Activated CD8-positive, alpha-beta memory T cell treated with anti-CD3 and anti-CD28 coated beads, Interleukin-2, amount 50 U/mL, for 1 hour (primary cell): ENCODE data around the gene PLK5.

ENCODE experiments used
- DNase-seq: peaks from one replicate; pipeline ENCODE4 v3.0.0-alpha.2; 2020; ENCODE audit errors: extremely low read depth

The PLK5 gene

GRCh38 chr19:1555487-1556389, 31.9 kb downstream of the PLK5 start:
- no peak for DNase-seq

GRCh38 chr19:1556390-1557070, 32.7 kb downstream of the PLK5 start:
- no peak for DNase-seq

GRCh38 chr19:1558552-1558951, 34.7 kb downstream of the PLK5 start:
- DNase-seq: no peak

GRCh38 chr19:1560286-1560882, 36.5 kb downstream of the PLK5 start:
- DNase-seq: no peak

- DNase-seq: no peak
Observed at GRCh38 chr19:1561236-1561842, 37.5 kb downstream of the PLK5 start.

- DNase-seq: no peak
Observed at GRCh38 chr19:1563251-1563650, 39.4 kb downstream of the PLK5 start.

- DNase-seq: no peak
Observed at GRCh38 chr19:1566392-1567115, 42.7 kb downstream of the PLK5 start.

- no peak for DNase-seq
Observed at GRCh38 chr19:1567116-1567847, 43.4 kb downstream of the PLK5 start.

GRCh38 chr19:1567848-1568227, 44.0 kb downstream of the PLK5 start:
- DNase-seq: no peak

GRCh38 chr19:1568320-1569019, 44.6 kb downstream of the PLK5 start, which contains the start of gene MEX3D:
MEX3D (minus strand) TSS chr19:1568325; CDS start chr19:1568058, 267 bp downstream.
- no peak for DNase-seq

GRCh38 chr19:1569997-1570396, 46.1 kb downstream of the PLK5 start:
- DNase-seq: no peak

GRCh38 chr19:1570836-1571235, 47.0 kb downstream of the PLK5 start:
- no peak for DNase-seq

- DNase-seq: no peak
Observed at GRCh38 chr19:1571358-1571757, 47.5 kb downstream of the PLK5 start.

GRCh38 chr19:1572795-1573194, 48.9 kb downstream of the PLK5 start:
- DNase-seq: no peak

GRCh38 chr19:1574354-1575136, 50.7 kb downstream of the PLK5 start:
- no peak for DNase-seq

GRCh38 chr19:1575323-1576241, 51.7 kb downstream of the PLK5 start:
- DNase-seq: no peak

- DNase-seq: no peak
Observed at GRCh38 chr19:1576242-1577089, 52.6 kb downstream of the PLK5 start.
